ENCODE data around the gene UCK1.

DNA sequence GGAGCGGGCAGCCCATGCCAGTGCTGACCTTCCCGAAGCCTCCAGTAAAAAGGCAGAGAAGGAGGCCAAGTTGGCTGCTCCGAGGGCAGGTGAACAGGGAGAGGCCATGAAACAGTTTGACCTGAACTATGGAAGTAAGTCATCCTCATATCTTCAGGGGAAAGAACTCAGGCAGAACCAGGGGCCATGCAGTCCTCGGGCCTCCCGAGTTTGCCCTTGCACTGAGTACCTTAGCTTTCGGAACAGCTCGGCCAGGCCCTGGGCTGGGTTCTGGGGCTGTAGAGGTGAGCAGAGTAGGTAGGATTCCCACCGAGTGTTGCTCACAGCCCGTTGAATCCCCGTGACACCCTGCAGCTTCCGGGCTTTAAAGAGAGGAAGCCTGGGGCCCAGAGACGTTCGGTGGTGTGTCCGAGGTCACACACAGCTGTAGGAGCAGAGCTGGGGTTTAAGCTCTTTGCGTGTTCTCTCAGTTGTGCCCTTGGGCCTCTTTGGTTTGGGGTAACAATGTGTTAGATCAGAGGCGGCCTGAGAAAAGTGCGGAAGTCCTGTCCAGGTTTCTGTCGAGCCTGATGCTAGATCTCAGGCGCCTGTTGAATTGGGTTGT, 53.1 kb downstream of the UCK1 start:
- no peak for TF ChIP-seq EZH2 (IDR thresholded peaks at IDR 0.05; ENCODE audit: low read depth)
- TF ChIP-seq, protein P1, sequence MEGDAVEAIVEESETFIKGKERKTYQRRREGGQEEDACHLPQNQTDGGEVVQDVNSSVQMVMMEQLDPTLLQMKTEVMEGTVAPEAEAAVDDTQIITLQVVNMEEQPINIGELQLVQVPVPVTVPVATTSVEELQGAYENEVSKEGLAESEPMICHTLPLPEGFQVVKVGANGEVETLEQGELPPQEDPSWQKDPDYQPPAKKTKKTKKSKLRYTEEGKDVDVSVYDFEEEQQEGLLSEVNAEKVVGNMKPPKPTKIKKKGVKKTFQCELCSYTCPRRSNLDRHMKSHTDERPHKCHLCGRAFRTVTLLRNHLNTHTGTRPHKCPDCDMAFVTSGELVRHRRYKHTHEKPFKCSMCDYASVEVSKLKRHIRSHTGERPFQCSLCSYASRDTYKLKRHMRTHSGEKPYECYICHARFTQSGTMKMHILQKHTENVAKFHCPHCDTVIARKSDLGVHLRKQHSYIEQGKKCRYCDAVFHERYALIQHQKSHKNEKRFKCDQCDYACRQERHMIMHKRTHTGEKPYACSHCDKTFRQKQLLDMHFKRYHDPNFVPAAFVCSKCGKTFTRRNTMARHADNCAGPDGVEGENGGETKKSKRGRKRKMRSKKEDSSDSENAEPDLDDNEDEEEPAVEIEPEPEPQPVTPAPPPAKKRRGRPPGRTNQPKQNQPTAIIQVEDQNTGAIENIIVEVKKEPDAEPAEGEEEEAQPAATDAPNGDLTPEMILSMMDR (conservative IDR thresholded peaks at IDR 0.05), result no peak
